ENCODE results near the gene DTX3L. TPM values are rescaled to one million over a fixed set of nuclear protein-coding genes. Genes with fewer than 3 reads are reported as not detected.

DTX3L gene
- total and polyA plus RNA-seq, 2 of the 13 experiments (the other 11 are each of a cell fraction or from before 2014, with no cell fraction given) = 2.5 to 10.9 TPM

- TF ChIP-seq ZHX2 (IDR thresholded peaks at IDR 0.05; ENCODE audit: low read depth) (no peak), ZHX2 (CRISPR knock-in tag; IDR thresholded peaks at IDR 0.05; ENCODE audit: borderline replicate concordance) (no peak), ZSCAN5A (CRISPR knock-in tag; IDR thresholded peaks at IDR 0.05; ENCODE audit: borderline replicate concordance) (no peak), NFKB2 (CRISPR knock-in tag; IDR thresholded peaks at IDR 0.05; ENCODE audit: borderline replicate concordance) (no peak), PATZ1 (CRISPR knock-in tag; IDR thresholded peaks at IDR 0.05) (no peak), SMARCE1 (IDR thresholded peaks at IDR 0.05; ENCODE audit: borderline replicate concordance) (no peak), TFE3 (CRISPR knock-in tag; IDR thresholded peaks at IDR 0.05) (no peak), ZNF24 (IDR thresholded peaks at IDR 0.05) (no peak), ZMYM4 (CRISPR knock-in tag; IDR thresholded peaks at IDR 0.05) (0 out of 2 replicates have a peak, but pooled peaks have one; percentile 14), SALL1 (CRISPR knock-in tag; IDR thresholded peaks at IDR 0.05) (no peak), JUNB (CRISPR knock-in tag; IDR thresholded peaks at IDR 0.05; ENCODE audit: borderline replicate concordance) (no peak), ERF (CRISPR knock-in tag; IDR thresholded peaks at IDR 0.05) (0 out of 2 replicates have a peak, but pooled peaks have one; percentile 43), STAG1 (CRISPR knock-in tag; IDR thresholded peaks at IDR 0.05) (peak; percentile 83), ZNF276 (CRISPR knock-in tag; IDR thresholded peaks at IDR 0.05; ENCODE audit: low read depth) (no peak), TRAFD1 (CRISPR knock-in tag; IDR thresholded peaks at IDR 0.05; ENCODE audit: borderline replicate concordance) (no peak)
Measured at GRCh38 chr3:122560680-122561079, 3.5 kb upstream of the DTX3L start (continued).

Measured in HepG2 (cell line).